Neural cell (in vitro differentiated cells): ENCODE results near the gene MS4A4E. TPM values are rescaled to one million over a fixed set of nuclear protein-coding genes. Genes with fewer than 3 reads are reported as not detected.
A peak's percentile ranks its signal among the peaks of the same experiment; 100 is the strongest.

Experiments used
- H2AFZ ChIP-seq: fragments of 200-600, 300-800 bp; sonication (generic), shearing (Covaris generic); 2 replicates; pipeline ENCODE4 v1.6.0; 2014; ENCODE audit warnings: low read depth, mild to moderate bottlenecking, antibody characterized with exemption, low read length, moderate library complexity
- H3F3A ChIP-seq: fragments of 200-600 bp; shearing (Covaris generic); 2 replicates; pipeline ENCODE4 v1.6.1; 2016; ENCODE audit warnings: mild to moderate bottlenecking, moderate library complexity, mixed read lengths, antibody characterized with exemption, low read length; ENCODE audit not compliant: insufficient read depth, poor library complexity, severe bottlenecking
- H3K27ac ChIP-seq: fragments of 200-600, 300-800 bp; sonication (generic), shearing (Covaris generic); 2 replicates; pipeline ENCODE4 v1.5.1; 2014; ENCODE audit warnings: mild to moderate bottlenecking, low read length, moderate library complexity
- H3K27me3 ChIP-seq: fragments of 300-800, 200-600 bp; sonication (generic), shearing (Covaris generic); 2 replicates; pipeline ENCODE4 v1.6.0; 2014; ENCODE audit warnings: mild to moderate bottlenecking, low read depth, low read length, moderate library complexity; ENCODE audit not compliant: insufficient read depth
- H3K36me3 ChIP-seq: fragments of 300-800, 200-600 bp; sonication (generic), shearing (Covaris generic); 2 replicates; pipeline ENCODE4 v1.5.1; 2014; ENCODE audit warnings: mild to moderate bottlenecking, antibody characterized with exemption, low read length, moderate library complexity; ENCODE audit not compliant: insufficient read depth
- H3K4me2 ChIP-seq: fragments of 300-800, 200-600 bp; sonication (generic), shearing (Covaris generic); 2 replicates; pipeline ENCODE4 v1.6.0; 2014; ENCODE audit warnings: mild to moderate bottlenecking, low read length
- H3K4me3 ChIP-seq: fragments of 300-800, 200-600 bp; sonication (generic), shearing (Covaris generic); 2 replicates; pipeline ENCODE4 v1.5.1; 2014; ENCODE audit warnings: mild to moderate bottlenecking, low read length, moderate library complexity
- H3K79me2 ChIP-seq: fragments of 200-600 bp; shearing (Covaris generic); replicated peaks from 2 replicates; pipeline ENCODE4 v1.6.0; 2014; ENCODE audit warnings: mild to moderate bottlenecking, low read length, moderate library complexity; ENCODE audit not compliant: insufficient read depth
- H3K9ac ChIP-seq: fragments of 300-800, 200-600 bp; sonication (generic), shearing (Covaris generic); 2 replicates; pipeline ENCODE4 v1.6.1; 2016; ENCODE audit warnings: mild to moderate bottlenecking, low read length, mixed read lengths
- H3K9me2 ChIP-seq: fragments of 200-600 bp; shearing (Covaris generic); 2 replicates; pipeline ENCODE4 v1.6.1; 2016; ENCODE audit warnings: mild to moderate bottlenecking, low read length, mixed read lengths; ENCODE audit not compliant: insufficient read depth
- H3K9me3 ChIP-seq: fragments of 200-600, 300-800 bp; sonication (generic), shearing (Covaris generic); 2 replicates; pipeline ENCODE4 v1.6.1; 2016; ENCODE audit warnings: mild to moderate bottlenecking, mixed run types, low read length, moderate library complexity, mixed read lengths
- H4K20me1 ChIP-seq: fragments of 200-600 bp; shearing (Covaris generic); 2 replicates; pipeline ENCODE4 v1.6.1; 2016; ENCODE audit warnings: mild to moderate bottlenecking, mixed run types; ENCODE audit not compliant: insufficient read depth
- EP300 ChIP-seq: fragments of 450-650 bp; conservative IDR thresholded peaks from 2 replicates; pipeline ENCODE4 v1.6.1; 2014; ENCODE audit warnings: antibody characterized with exemption, mild to moderate bottlenecking, moderate library complexity; ENCODE audit not compliant: poor library complexity, severe bottlenecking
- EZH2 ChIP-seq: fragments of 200-600, 300-800 bp; shearing (Covaris generic), sonication (generic); IDR thresholded peaks from 2 replicates; pipeline ENCODE4 v1.6.1; 2014; ENCODE audit warnings: antibody characterized with exemption, low read length, borderline replicate concordance, mild to moderate bottlenecking; ENCODE audit not compliant: insufficient read depth, poor library complexity, severe bottlenecking
- MXI1 ChIP-seq: fragments of 450-650 bp; conservative IDR thresholded peaks from 2 replicates; pipeline ENCODE4 v1.6.1; 2014; ENCODE audit warnings: antibody characterized with exemption, mild to moderate bottlenecking; ENCODE audit not compliant: poor library complexity, severe bottlenecking
- POLR2AphosphoS5 ChIP-seq: IDR thresholded peaks from 2 replicates; pipeline ENCODE4 v1.6.1; 2012
- RAD21 ChIP-seq: fragments of 450-650 bp; conservative IDR thresholded peaks from 2 replicates; pipeline ENCODE4 v1.6.1; 2014; ENCODE audit warnings: antibody characterized with exemption, mild to moderate bottlenecking, moderate library complexity
- SMC3 ChIP-seq: fragments of 450-650 bp; conservative IDR thresholded peaks from 2 replicates; pipeline ENCODE4 v1.6.1; 2014; ENCODE audit warnings: antibody characterized with exemption, mild to moderate bottlenecking, moderate library complexity; ENCODE audit not compliant: poor library complexity
- TAF1 ChIP-seq: IDR thresholded peaks from 2 replicates; pipeline ENCODE4 v1.6.1; 2012; ENCODE audit warnings: low read depth
- polyA plus RNA-seq: library from polyadenylated mRNA; depleted of rRNA; stranded (reverse); fragments of >200 nt; gene quantifications from 2 replicates; pipeline ENCODE4 v1.2.3, GENCODE V29; 2014
- TF ChIP-seq, protein P1 (sequence below): fragments of 450-650 bp; IDR thresholded peaks from 2 replicates; pipeline ENCODE4 v1.5.1; 2014; ENCODE audit warnings: antibody characterized with exemption, mild to moderate bottlenecking, moderate library complexity; ENCODE audit not compliant: poor library complexity, severe bottlenecking
- TF ChIP-seq, protein P2 (sequence below): IDR thresholded peaks from 2 replicates; pipeline ENCODE4 v1.6.1; 2012; ENCODE audit warnings: borderline replicate concordance

Gene MS4A4E
- polyA plus RNA-seq, 1 donor from 2014 or later, result not detected

DNA sequence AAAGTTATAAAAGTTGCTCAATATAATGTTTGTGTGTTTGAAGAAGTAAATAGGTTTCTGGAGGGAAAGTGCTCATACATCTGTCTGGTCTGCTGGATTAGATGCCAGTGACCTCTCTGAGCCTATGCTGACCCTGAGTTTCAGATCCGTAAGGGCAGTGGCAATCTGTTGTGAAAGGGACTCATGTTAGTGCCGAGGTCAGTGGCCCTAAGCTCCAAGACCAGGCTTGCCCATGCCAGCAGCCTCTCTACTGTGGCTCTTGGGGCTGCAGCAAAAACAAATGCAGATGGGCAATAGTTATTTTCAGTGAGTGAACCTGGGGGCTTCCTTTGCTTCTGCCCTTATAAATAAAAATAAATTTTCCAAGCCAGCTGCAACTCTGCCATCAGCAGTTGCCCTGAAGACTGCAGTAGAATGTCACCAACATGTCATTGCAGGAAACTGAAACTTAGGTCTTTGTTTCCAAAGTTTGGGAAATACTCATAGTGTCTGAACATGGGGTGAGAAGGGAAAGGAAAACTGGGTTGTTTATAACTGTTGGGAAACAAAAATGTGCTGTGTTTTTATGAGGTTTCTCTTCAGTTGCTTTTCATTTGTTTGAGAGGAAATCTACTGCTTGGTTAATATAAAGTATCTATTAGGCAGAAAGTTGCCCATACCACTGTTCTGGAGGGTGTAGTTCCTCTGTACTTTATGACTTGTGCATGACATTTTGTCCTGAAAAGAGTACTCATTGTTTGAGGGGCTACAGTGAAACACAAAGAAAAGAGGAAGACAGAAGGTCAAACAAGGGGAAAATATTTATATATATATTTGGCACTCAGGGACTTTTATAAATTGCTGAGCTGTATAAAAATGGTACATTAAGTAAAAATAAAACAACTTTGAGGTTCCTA is 9.5 kb upstream of the MS4A4E start:
- Histone ChIP-seq H3K27ac (no peak overlapping the region), H4K20me1 (no peaks in the 10 kb centered on the region), H3K79me2 (no peaks in the 10 kb centered on the region), H3K9me2 (no peaks in the 10 kb centered on the region), H3K9me3 (no peaks in the 10 kb centered on the region), H3K36me3 (no peaks in the 10 kb centered on the region), H3K4me2 (no peak overlapping the region), H3K4me3 (no peak overlapping the region), H3K27me3 (no peaks in the 10 kb centered on the region), H3F3A (no peaks in the 10 kb centered on the region), H2AFZ (no peak overlapping the region), H3K9ac (no peak overlapping the region)
- no peak for TF ChIP-seq SMC3
- TF ChIP-seq RAD21, result no peak

DNA sequence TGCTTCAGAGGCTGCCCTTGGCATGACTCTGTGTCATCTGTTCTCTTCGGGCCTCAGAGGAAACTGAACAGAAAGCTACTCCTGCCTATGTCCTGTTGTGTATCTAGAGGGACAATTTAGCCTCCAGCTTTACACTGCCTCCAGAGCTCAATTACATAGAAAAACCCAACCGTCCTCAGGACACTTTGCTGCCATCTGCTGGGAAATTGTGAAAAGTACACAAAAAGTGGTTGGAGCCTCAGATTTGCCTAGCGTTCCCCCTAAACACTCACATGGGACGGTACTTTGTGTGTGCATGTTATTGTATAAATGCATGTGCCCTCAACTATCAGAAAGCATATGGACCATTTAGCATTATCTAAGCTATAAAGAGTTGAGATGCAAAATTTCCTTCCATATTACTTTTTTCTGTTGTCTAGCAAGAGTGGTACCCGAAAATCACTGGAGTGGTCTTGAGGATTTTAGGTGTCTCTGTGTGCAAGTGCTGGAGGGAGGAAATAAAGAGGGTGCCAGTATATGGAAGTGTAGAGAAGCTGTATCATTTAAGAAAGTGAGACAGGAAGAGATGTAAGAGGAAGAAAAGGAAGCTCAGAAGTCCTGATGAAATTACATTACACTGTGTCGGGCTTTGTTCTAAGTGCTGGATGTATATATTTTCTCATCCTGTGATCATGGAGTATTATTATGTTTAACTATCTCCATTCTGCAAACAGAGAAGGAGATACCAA is 8.7 kb upstream of the MS4A4E start:
- Histone ChIP-seq H3K4me2 (no peak overlapping the region), H3K9ac (no peak overlapping the region), H3F3A (no peaks in the 10 kb centered on the region), H3K27me3 (no peaks in the 10 kb centered on the region), H3K4me3 (no peak overlapping the region), H3K36me3 (no peaks in the 10 kb centered on the region), H3K27ac (no peak overlapping the region), H3K79me2 (no peaks in the 10 kb centered on the region), H3K9me2 (no peaks in the 10 kb centered on the region), H4K20me1 (no peaks in the 10 kb centered on the region), H3K9me3 (no peaks in the 10 kb centered on the region), H2AFZ (no peak overlapping the region)
- TF ChIP-seq RAD21 (peak; percentile 69), MXI1 (no peak), SMC3 (peak; percentile 71), EZH2 (no peak)
- TF ChIP-seq, protein P1, sequence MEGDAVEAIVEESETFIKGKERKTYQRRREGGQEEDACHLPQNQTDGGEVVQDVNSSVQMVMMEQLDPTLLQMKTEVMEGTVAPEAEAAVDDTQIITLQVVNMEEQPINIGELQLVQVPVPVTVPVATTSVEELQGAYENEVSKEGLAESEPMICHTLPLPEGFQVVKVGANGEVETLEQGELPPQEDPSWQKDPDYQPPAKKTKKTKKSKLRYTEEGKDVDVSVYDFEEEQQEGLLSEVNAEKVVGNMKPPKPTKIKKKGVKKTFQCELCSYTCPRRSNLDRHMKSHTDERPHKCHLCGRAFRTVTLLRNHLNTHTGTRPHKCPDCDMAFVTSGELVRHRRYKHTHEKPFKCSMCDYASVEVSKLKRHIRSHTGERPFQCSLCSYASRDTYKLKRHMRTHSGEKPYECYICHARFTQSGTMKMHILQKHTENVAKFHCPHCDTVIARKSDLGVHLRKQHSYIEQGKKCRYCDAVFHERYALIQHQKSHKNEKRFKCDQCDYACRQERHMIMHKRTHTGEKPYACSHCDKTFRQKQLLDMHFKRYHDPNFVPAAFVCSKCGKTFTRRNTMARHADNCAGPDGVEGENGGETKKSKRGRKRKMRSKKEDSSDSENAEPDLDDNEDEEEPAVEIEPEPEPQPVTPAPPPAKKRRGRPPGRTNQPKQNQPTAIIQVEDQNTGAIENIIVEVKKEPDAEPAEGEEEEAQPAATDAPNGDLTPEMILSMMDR, result peak; percentile 70

DNA sequence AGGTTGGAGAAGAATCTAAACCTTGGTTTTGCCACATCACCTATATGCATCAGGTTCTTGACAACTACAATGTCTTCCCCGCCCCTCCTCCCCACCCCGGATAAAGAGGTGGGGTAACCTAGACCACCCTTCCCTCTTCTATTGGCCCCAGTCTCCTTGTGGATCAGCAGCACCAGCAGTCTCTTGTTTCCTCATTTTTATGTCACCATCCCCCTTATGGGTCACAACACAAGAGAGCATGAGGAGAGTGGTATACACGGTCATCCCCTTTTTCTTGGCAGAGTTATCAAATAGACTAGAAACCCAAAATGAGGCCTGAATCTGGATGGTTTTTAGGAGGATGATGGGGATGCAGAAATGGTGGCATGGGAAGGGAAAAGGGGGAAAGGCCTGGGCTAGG is 1.2 kb downstream of the MS4A4E start:
- no peaks in the 10 kb centered on the region for H3K27me3 ChIP-seq
- no peaks in the 10 kb centered on the region for H3F3A ChIP-seq
- no peaks in the 10 kb centered on the region for H3K9me2 ChIP-seq
- H3K4me2 ChIP-seq, result no peak overlapping the region
- H3K9me3 ChIP-seq, result no peaks in the 10 kb centered on the region
- H3K79me2 ChIP-seq, result no peaks in the 10 kb centered on the region
- no peaks in the 10 kb centered on the region for H4K20me1 ChIP-seq
- H2AFZ ChIP-seq, result no peak overlapping the region
- H3K9ac ChIP-seq, result no peak overlapping the region
- no peaks in the 10 kb centered on the region for H3K36me3 ChIP-seq
- H3K4me3 ChIP-seq, result no peak overlapping the region
- TF ChIP-seq MXI1, result no peak
- TF ChIP-seq, protein P1, result no peak
- TF ChIP-seq, protein P2, sequence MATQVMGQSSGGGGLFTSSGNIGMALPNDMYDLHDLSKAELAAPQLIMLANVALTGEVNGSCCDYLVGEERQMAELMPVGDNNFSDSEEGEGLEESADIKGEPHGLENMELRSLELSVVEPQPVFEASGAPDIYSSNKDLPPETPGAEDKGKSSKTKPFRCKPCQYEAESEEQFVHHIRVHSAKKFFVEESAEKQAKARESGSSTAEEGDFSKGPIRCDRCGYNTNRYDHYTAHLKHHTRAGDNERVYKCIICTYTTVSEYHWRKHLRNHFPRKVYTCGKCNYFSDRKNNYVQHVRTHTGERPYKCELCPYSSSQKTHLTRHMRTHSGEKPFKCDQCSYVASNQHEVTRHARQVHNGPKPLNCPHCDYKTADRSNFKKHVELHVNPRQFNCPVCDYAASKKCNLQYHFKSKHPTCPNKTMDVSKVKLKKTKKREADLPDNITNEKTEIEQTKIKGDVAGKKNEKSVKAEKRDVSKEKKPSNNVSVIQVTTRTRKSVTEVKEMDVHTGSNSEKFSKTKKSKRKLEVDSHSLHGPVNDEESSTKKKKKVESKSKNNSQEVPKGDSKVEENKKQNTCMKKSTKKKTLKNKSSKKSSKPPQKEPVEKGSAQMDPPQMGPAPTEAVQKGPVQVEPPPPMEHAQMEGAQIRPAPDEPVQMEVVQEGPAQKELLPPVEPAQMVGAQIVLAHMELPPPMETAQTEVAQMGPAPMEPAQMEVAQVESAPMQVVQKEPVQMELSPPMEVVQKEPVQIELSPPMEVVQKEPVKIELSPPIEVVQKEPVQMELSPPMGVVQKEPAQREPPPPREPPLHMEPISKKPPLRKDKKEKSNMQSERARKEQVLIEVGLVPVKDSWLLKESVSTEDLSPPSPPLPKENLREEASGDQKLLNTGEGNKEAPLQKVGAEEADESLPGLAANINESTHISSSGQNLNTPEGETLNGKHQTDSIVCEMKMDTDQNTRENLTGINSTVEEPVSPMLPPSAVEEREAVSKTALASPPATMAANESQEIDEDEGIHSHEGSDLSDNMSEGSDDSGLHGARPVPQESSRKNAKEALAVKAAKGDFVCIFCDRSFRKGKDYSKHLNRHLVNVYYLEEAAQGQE, result no peak
- no peak for TF ChIP-seq TAF1
- no peak for TF ChIP-seq POLR2AphosphoS5
- TF ChIP-seq SMC3, result no peak
- no peak for TF ChIP-seq EZH2
- TF ChIP-seq EP300, result no peak
- no peak for TF ChIP-seq RAD21
- no peak overlapping the region for H3K27ac ChIP-seq
